NCI-H146 treated with DMSO at 0.1 percent for 48 hours (cell line): ENCODE results near the gene TMEM132D.

ENCODE experiments used
- DNase-seq: peaks from one replicate; lab custom pipeline; 2025; ENCODE audit not compliant: unreplicated experiment; lab: John Stamatoyannopoulos, UW

TMEM132D gene

DNA sequence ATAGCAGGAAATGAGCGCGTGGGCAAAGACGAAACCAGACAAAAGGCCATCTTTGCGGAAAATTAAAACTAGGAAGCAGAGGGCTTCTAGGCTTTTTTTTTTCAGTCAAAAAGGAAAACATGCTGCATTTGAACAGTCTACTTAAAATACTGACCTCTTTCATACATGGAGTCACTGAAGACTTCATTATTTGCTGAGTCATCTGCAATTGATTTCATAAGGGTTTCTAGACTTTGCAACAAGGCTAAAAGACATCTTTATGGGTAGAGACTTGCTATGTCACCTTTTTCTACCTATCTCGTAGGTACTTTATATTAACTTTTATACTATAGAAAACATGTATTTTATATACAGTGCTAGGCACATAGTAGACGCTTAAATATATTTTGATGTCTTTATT lies 238.4 kb downstream of the TMEM132D start:
- no peak for DNase-seq

DNA sequence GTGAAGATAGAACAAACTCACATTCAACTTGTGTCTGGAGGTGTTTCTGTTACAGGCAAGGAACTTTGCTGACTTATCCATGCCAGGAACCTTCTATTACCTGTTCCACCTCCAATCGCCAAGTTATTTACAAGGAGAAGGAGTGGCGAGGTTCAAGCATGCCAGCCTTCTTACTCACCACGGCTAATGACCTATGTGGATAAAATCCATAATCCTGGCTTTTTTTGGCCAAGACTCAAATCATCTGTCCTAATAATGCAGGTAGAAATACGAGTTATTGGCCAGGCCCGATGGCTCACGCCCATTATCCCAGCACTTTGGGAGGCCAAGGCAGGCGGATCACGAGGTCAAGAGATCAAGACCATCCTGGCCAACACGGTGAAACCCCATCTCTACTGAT lies 241.6 kb downstream of the TMEM132D start:
- no peak for DNase-seq

GRCh38 chr12:129660946-129661345 lies 242.9 kb downstream of the TMEM132D start:
- DNase-seq, result no peak

- no peak for DNase-seq
Measured at GRCh38 chr12:129659961-129660622, 243.7 kb downstream of the TMEM132D start.

DNA sequence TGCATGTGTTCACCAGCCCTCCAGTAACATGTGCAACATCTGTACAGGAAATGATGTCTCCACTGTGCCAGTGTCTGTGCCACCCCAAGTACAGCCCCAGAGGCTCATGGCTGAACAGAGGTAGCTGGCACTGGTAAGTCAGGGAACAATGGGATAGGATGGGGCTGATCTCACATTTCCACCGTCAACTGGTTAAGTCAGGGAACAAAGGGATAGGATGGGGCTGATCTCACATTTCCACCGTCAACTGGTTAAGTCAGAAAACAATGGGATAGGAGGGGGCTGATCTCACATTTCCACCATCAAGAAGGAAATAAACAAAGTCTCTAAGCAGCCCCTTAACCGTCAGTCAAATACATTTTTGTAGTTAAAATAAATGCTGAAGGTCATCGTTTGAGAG lies 246.6 kb downstream of the TMEM132D start:
- no peak for DNase-seq

- no peak for DNase-seq
Measured at GRCh38 chr12:129651951-129652350, 251.9 kb downstream of the TMEM132D start.

DNA sequence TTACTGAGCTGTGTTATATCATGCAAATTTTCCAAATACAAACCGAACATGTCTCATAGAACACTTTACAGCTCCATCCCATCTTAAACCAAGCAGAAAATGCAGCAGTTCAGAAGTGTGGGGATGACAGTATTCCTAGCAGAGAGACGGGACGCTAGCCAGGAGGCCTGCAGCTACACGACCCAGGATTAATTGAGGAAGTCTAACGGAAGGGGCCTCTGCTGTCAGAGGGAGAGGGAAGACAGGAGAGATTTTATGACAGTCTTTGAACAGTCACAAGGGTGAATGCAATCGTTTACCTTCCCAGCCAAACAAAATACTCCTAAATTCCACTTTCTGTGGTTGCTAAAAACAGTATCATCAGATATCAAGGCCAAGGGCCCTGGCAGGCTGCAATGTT lies 261.9 kb downstream of the TMEM132D start:
- DNase-seq, result no peak

- DNase-seq, result no peak
Measured at GRCh38 chr12:129635021-129635685, 268.7 kb downstream of the TMEM132D start.

- DNase-seq, result no peak
Measured at GRCh38 chr12:129631316-129631715, 272.5 kb downstream of the TMEM132D start.

- no peak for DNase-seq
Measured at GRCh38 chr12:129629901-129630300, 273.9 kb downstream of the TMEM132D start.

DNA sequence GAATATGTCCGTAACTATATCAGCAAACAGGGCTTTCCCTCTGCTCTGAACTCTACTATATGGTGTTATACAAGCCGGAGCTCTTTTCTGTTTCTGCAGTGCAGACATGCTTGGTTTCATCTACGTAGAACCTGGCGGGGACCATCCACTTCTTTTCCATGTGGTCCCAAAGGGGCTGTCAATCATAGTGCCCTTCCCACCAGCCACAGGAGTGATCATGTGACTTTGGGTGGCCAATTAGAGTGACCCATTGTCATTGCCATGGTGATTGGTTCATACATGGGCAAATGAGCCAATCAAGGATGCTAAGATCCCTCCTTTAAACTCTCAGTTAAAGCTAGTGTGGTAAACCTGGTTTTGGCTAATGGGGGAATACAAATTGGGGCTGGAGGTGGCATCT lies 281.3 kb downstream of the TMEM132D start:
- DNase-seq, result no peak

- DNase-seq, result no peak
Measured at GRCh38 chr12:129619271-129619670, 284.6 kb downstream of the TMEM132D start.

- DNase-seq, result no peak
Measured at GRCh38 chr12:129617849-129618248, 286.0 kb downstream of the TMEM132D start.

DNA sequence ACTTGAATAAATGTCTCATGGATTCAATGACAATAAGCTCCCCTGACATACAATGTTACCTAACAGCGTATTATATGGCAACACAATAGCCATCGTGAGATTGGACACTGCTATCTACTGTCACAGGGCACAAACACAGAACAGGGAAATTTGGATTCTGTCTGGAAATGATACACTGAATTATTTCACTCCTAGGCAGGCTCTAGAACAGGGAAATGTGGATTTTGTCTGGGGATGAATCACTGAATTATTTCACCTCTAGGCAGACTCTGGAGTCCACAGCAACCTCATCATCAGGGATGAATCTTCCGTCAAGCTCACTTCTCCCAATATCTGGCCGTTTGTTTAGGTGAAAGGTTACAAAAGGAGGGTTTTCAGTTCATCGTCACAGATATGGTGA lies 288.8 kb downstream of the TMEM132D start:
- DNase-seq, result no peak

GRCh38 chr12:129614221-129614885 lies 289.5 kb downstream of the TMEM132D start:
- no peak for DNase-seq

- DNase-seq, result no peak
Measured at GRCh38 chr12:129613314-129613713, 290.5 kb downstream of the TMEM132D start.

GRCh38 chr12:129610601-129611120 lies 293.2 kb downstream of the TMEM132D start:
- DNase-seq, result no peak

DNA sequence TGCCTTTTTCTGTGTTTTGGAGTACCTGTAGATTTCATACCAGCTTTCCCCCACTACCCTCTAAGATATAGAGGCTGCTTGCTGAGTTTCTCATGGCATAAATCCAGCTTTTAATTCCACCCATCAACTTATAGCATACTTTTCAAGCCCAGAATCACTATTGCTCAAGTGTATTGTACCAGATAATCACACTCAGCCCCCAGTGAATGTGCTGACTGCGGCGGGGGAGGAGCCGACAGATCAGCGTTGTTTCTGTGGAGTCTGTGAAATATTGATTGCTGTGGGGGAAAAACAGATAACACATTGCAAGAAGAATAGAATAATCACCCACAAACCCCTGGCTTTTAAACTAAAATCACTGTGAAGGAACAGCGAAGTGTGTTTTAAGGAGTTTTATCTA lies 296.1 kb downstream of the TMEM132D start:
- no peak for DNase-seq

DNA sequence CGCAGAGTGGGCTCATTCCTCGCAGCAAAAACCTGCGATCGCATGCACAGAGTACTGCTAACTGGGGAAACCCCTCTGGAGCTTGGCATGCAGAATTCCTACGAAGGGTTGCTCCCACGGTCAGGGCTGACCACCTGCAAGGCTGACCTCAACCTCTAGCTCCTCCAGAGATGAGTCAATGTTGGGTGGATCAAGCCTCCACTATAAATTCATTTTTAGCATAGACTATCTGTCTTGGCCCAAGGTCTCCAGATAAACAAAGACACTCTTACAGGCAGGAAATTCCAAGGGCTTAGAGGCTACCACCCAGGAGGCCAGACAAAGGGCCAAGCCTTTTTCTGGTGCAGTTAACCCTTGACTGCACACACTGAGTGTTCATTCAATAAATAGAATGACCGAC lies 296.5 kb downstream of the TMEM132D start:
- DNase-seq, result no peak

DNA sequence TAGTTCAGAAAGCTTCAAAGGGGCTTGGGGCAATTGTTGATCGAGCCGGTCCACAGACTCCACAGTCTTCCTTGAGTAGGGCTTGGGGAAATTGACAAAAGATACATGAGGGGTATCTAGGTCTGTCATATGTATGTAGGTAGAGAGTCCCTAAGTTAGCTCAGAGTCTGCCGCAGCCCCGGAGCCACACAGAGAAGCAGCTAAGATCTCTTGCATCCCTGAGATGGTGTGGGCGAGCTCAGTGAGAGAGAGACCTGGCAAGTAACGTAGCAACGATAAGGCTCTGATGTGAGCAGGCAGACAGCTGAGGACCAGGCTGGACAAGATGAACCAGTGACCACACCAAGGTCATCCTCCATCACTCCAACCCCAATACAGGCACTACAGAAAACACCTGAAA lies 297.6 kb downstream of the TMEM132D start:
- no peak for DNase-seq

DNA sequence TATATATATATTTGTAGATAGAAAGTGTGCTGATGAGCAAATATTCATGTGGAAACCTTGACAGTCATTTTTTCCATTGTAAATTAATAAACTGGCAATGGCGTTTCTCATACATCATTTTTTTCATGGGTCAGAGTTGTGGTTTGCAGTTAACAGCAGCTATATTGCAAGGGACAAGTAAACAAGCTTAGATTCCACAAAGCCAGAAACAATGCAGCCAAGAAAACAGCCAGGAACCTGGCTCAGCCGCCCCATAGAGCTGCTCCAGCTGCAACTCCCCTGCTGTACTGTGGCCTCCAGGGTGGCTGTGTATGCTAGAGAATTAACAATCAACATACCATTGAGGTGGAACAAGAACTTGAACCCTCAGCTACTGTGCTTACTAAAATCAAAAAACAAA lies 298.2 kb downstream of the TMEM132D start:
- no peak for DNase-seq

- DNase-seq, result no peak
Measured at GRCh38 chr12:129604506-129604905, 299.3 kb downstream of the TMEM132D start.
